ENCODE results near the gene CYP4F22. TPM values are rescaled to one million over a fixed set of nuclear protein-coding genes. Genes with fewer than 3 reads are reported as not detected.

The CYP4F22 gene
- total and polyA plus RNA-seq, 5 donors = not detected

Other genes starting within 250 kb of the CYP4F22 start
- gene BRD4, start 176.0 kb upstream of the CYP4F22 start, total RNA-seq = 10 to 100 TPM; 51.1 to 62.8 (median 59.2) TPM
- gene BRD4, start 176.0 kb upstream of the CYP4F22 start, polyA plus RNA-seq = 29.6 TPM
- gene AKAP8, start 128.7 kb upstream of the CYP4F22 start, total RNA-seq = 10 to 100 TPM; 17.1 to 24.9 (median 21.4) TPM
- gene AKAP8, start 128.7 kb upstream of the CYP4F22 start, polyA plus RNA-seq = 9.3 TPM
- gene AKAP8L, start 89.5 kb upstream of the CYP4F22 start, total RNA-seq = 100 to 1,000 TPM in 1 of 4 donors, 10 to 100 TPM in 3; 64.4 to 106 (median 86.1) TPM
- gene AKAP8L, start 89.5 kb upstream of the CYP4F22 start, polyA plus RNA-seq = 66.5 TPM
- 10 to 100 TPM; 28.9 to 36.5 (median 33.3) TPM for gene WIZ, start 58.6 kb upstream of the CYP4F22 start, total RNA-seq
- gene WIZ, start 58.6 kb upstream of the CYP4F22 start, polyA plus RNA-seq = 28.0 TPM
- gene RASAL3, start 44.0 kb upstream of the CYP4F22 start, total RNA-seq = 1 to 10 TPM in 2 of 4 donors, under 1 TPM in 2; 0.68 to 2.5 (median 1.3) TPM
- gene RASAL3, start 44.0 kb upstream of the CYP4F22 start, polyA plus RNA-seq = 0.66 TPM
- not detected for gene PGLYRP2, start 29.0 kb upstream of the CYP4F22 start, total RNA-seq
- gene PGLYRP2, start 29.0 kb upstream of the CYP4F22 start, polyA plus RNA-seq = not detected
- gene CYP4F8, start 106.7 kb downstream of the CYP4F22 start, total RNA-seq = not detected
- gene CYP4F8, start 106.7 kb downstream of the CYP4F22 start, polyA plus RNA-seq = not detected
- under 1 TPM in 3 of 4 donors, not detected in 1; 0.11 to 0.25 (median 0.18) TPM for gene CYP4F3, start 132.4 kb downstream of the CYP4F22 start, total RNA-seq
- gene CYP4F3, start 132.4 kb downstream of the CYP4F22 start, polyA plus RNA-seq = 0.02 TPM
- gene CYP4F12, start 164.6 kb downstream of the CYP4F22 start, total RNA-seq = 1 to 10 TPM; 4.5 to 8.3 (median 7.8) TPM
- 6.3 TPM for gene CYP4F12, start 164.6 kb downstream of the CYP4F22 start, polyA plus RNA-seq
- not detected for gene OR10H2, start 219.5 kb downstream of the CYP4F22 start, total RNA-seq
- not detected for gene OR10H2, start 219.5 kb downstream of the CYP4F22 start, polyA plus RNA-seq
- gene OR10H3, start 229.5 kb downstream of the CYP4F22 start, total RNA-seq = not detected
- not detected for gene OR10H3, start 229.5 kb downstream of the CYP4F22 start, polyA plus RNA-seq

All from right cardiac atrium (tissue), 5 donors.